Measurements from ENCODE around the gene SLC2A6.

SLC2A6 gene

GRCh38 chr9:133512253-133513213 lies 33.6 kb upstream of the SLC2A6 start:
- DNase-seq (ENCODE audit: low read depth), result no peak
- TF ChIP-seq MYC (IDR thresholded peaks at IDR 0.05; ENCODE audit: low read depth, low read length) (no peak), MAX (IDR thresholded peaks at IDR 0.05; ENCODE audit: low read depth, low read length) (no peak), POLR2A (IDR thresholded peaks at IDR 0.05; ENCODE audit: extremely low read depth, insufficient read length) (no peak)
- TF ChIP-seq, protein P1, sequence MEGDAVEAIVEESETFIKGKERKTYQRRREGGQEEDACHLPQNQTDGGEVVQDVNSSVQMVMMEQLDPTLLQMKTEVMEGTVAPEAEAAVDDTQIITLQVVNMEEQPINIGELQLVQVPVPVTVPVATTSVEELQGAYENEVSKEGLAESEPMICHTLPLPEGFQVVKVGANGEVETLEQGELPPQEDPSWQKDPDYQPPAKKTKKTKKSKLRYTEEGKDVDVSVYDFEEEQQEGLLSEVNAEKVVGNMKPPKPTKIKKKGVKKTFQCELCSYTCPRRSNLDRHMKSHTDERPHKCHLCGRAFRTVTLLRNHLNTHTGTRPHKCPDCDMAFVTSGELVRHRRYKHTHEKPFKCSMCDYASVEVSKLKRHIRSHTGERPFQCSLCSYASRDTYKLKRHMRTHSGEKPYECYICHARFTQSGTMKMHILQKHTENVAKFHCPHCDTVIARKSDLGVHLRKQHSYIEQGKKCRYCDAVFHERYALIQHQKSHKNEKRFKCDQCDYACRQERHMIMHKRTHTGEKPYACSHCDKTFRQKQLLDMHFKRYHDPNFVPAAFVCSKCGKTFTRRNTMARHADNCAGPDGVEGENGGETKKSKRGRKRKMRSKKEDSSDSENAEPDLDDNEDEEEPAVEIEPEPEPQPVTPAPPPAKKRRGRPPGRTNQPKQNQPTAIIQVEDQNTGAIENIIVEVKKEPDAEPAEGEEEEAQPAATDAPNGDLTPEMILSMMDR (IDR thresholded peaks at IDR 0.05; ENCODE audit: low read depth, low read length), result no peak

DNA sequence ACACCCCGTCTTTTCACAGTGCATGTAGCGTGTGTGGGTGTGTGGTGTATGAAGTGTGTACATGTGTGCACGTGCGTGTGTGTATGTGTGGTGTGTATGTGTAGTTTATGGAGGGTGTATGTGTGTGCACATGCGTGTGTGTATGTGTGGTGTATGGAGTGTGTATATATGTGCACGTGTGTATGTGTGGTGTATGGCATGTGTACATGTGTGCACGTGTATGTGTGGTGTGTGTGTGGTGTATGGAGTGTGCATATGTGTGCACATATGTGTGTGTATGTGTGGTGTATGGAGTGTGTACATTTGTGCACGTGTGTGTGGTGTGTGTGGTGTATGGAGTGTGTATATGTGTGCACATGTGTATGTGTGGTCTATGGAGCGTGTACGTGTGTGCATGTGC lies 32.7 kb upstream of the SLC2A6 start:
- H3K4me3 ChIP-seq (ENCODE audit: low read depth, low read length), result no peak overlapping the region
- TF ChIP-seq MYC (IDR thresholded peaks at IDR 0.05; ENCODE audit: low read depth, low read length) (no peak), POLR2A (IDR thresholded peaks at IDR 0.05; ENCODE audit: extremely low read depth, insufficient read length) (no peak), MAX (IDR thresholded peaks at IDR 0.05; ENCODE audit: low read depth, low read length) (no peak)
- TF ChIP-seq, protein P1 (IDR thresholded peaks at IDR 0.05; ENCODE audit: low read depth, low read length), result no peak
- DNase-seq (ENCODE audit: low read depth), result no peak

More at GRCh38 chr9:133512253-133513213, 33.6 kb upstream of the SLC2A6 start:
- no peak overlapping the region for H3K4me3 ChIP-seq (ENCODE audit: low read depth, low read length)

- no peak for DNase-seq (ENCODE audit: low read depth)
- TF ChIP-seq MYC (IDR thresholded peaks at IDR 0.05; ENCODE audit: low read depth, low read length) (no peak), MAX (IDR thresholded peaks at IDR 0.05; ENCODE audit: low read depth, low read length) (no peak), POLR2A (IDR thresholded peaks at IDR 0.05; ENCODE audit: extremely low read depth, insufficient read length) (no peak)
- TF ChIP-seq, protein P1 (IDR thresholded peaks at IDR 0.05; ENCODE audit: low read depth, low read length), result no peak
- H3K4me3 ChIP-seq (ENCODE audit: low read depth, low read length), result no peak overlapping the region
Observed at GRCh38 chr9:133510926-133511505, 32.1 kb upstream of the SLC2A6 start.

DNA sequence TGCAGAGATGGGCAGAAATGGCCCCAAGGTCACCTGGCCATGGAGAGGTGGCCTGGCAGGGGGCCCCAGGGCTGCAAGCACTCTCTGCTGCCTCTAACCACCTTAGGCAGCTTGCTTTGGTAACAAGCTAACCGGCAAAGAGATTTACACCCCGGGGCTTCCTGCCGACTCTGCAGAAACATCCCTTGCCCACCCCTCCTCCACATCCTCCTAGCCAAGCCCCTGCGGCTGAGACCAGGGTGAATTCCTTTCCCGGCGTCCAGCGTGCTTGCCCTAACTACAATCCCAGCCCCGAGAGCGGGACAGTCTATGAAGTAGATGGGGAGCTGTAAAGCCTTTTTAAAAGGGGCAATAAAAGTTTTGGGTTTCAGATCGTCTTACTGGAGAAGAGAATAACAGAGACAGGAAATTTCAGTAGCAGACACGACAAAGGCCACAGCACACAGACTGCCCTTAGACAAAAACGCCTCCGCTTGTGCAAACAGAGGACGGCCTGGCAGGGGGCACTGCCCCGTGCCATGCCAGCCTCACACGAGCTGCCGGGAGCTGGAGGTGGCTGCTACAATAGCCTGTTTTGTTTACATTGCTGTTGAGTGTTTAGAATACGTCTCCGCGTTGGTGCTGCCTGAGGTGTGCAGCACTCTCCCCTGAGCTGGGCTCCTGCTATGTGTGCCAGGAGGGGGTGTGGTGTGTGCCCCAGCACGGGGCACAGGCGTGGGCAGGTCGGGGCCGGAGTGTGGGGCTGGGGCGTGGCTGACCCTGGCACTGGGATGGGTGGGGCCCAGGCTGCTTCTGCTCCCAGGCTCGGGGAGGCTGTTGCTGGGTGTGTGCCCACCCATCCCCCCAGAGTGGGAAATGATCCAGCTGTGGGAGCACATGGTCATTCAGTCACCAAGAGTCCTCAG lies 30.5 kb upstream of the SLC2A6 start:
- H3K4me3 ChIP-seq (ENCODE audit: low read depth, low read length), result no peak overlapping the region
- TF ChIP-seq POLR2A (IDR thresholded peaks at IDR 0.05; ENCODE audit: extremely low read depth, insufficient read length) (no peak), MAX (IDR thresholded peaks at IDR 0.05; ENCODE audit: low read depth, low read length) (no peak), MYC (IDR thresholded peaks at IDR 0.05; ENCODE audit: low read depth, low read length) (no peak)
- TF ChIP-seq, protein P1 (IDR thresholded peaks at IDR 0.05; ENCODE audit: low read depth, low read length), result no peak
- no peak for DNase-seq (ENCODE audit: low read depth)

- DNase-seq (ENCODE audit: low read depth), result no peak
- no peak for TF ChIP-seq MAX (IDR thresholded peaks at IDR 0.05; ENCODE audit: low read depth, low read length)
- TF ChIP-seq, protein P1 (IDR thresholded peaks at IDR 0.05; ENCODE audit: low read depth, low read length), result no peak
- no peak for TF ChIP-seq MYC (IDR thresholded peaks at IDR 0.05; ENCODE audit: low read depth, low read length)
- no peak overlapping the region for H3K4me3 ChIP-seq (ENCODE audit: low read depth, low read length)
Observed at GRCh38 chr9:133508046-133508445, 29.1 kb upstream of the SLC2A6 start.
